SU-DHL-6 (cell line): ENCODE measurements around the gene PPM1B.

Source experiments
- H2AFZ ChIP-seq: fragments of 200-600 bp; sonication (generic); 2 replicates; pipeline ENCODE4 v1.6.1; 2014; ENCODE audit warnings: low read depth, mild to moderate bottlenecking, moderate library complexity, mixed read lengths, antibody characterized with exemption, low read length; ENCODE audit not compliant: severe bottlenecking
- H3F3A ChIP-seq: fragments of 200-600 bp; shearing (Covaris generic); 2 replicates; pipeline ENCODE4 v1.6.0; 2016; ENCODE audit warnings: antibody characterized with exemption, mild to moderate bottlenecking; ENCODE audit not compliant: insufficient read depth
- H3K27ac ChIP-seq: fragments of 200-600 bp; sonication (generic); 2 replicates; pipeline ENCODE4 v1.5.1; 2016; ENCODE audit warnings: low read depth, mild to moderate bottlenecking, low read length, moderate library complexity, mixed read lengths
- H3K27me3 ChIP-seq: fragments of 200-600 bp; sonication (generic), shearing (Covaris generic); 2 replicates; pipeline ENCODE4 v1.6.0; 2014; ENCODE audit warnings: mild to moderate bottlenecking, low read length
- H3K36me3 ChIP-seq: fragments of 200-600 bp; sonication (generic); 2 replicates; pipeline ENCODE4 v1.6.1; 2014; ENCODE audit warnings: mild to moderate bottlenecking, low read length, mixed read lengths
- H3K4me2 ChIP-seq: fragments of 300-600, 200-600 bp; shearing (Covaris generic), sonication (generic); 2 replicates; pipeline ENCODE4 v1.6.0; 2014; ENCODE audit warnings: low read length, low read depth, mild to moderate bottlenecking; ENCODE audit not compliant: poor library complexity, severe bottlenecking
- H3K4me3 ChIP-seq: fragments of 200-600 bp; sonication (generic); 2 replicates; pipeline ENCODE4 v1.5.1; 2014; ENCODE audit warnings: antibody characterized with exemption, low read length, mild to moderate bottlenecking, mixed read lengths; ENCODE audit not compliant: insufficient read depth, poor library complexity, severe bottlenecking
- H3K79me2 ChIP-seq: fragments of 200-600 bp; sonication (generic); 2 replicates; pipeline ENCODE4 v1.6.1; 2014; ENCODE audit warnings: mild to moderate bottlenecking, low read length, moderate library complexity; ENCODE audit not compliant: insufficient read depth
- H3K9ac ChIP-seq: fragments of 200-600 bp; sonication (generic); 2 replicates; pipeline ENCODE4 v1.7.0; 2014; ENCODE audit warnings: mild to moderate bottlenecking, low read length
- H3K9me2 ChIP-seq: fragments of 200-600 bp; sonication (generic); replicated peaks from 2 replicates; pipeline ENCODE4 v1.6.1; 2014; ENCODE audit warnings: low read length; ENCODE audit not compliant: insufficient read depth
- H3K9me3 ChIP-seq: fragments of 200-600 bp; sonication (generic); 2 replicates; pipeline ENCODE4 v1.6.1; 2014; ENCODE audit warnings: low read length, mixed read lengths; ENCODE audit not compliant: insufficient read depth
- H4K20me1 ChIP-seq: fragments of 200-600 bp; sonication (generic); 2 replicates; pipeline ENCODE4 v1.6.1; 2014; ENCODE audit warnings: low read depth, mild to moderate bottlenecking, antibody characterized with exemption, low read length, moderate library complexity, mixed read lengths
- CTCF ChIP-seq: fragments of 200-600 bp; sonication (generic); IDR thresholded peaks from one replicate; pipeline ENCODE4 v1.5.1; 2017; ENCODE audit warnings: antibody characterized with exemption, mild to moderate bottlenecking, low read length, moderate library complexity; ENCODE audit not compliant: insufficient read depth, poor library complexity, severe bottlenecking
- EZH2phosphoT487 ChIP-seq: fragments of 200-600 bp; sonication (generic), shearing (Covaris generic); conservative IDR thresholded peaks from 2 replicates; pipeline ENCODE4 v1.6.1; 2018; ENCODE audit warnings: mild to moderate bottlenecking, antibody characterized with exemption, low read length, moderate library complexity, mixed read lengths

PPM1B gene

GRCh38 chr2:44135296-44135695, 33.4 kb upstream of the PPM1B start:
- H3K4me3 ChIP-seq, result no peak overlapping the region
- H2AFZ ChIP-seq, result no peak overlapping the region
- H3K36me3 ChIP-seq, result no peaks in the 10 kb centered on the region
- H3K79me2 ChIP-seq, result no peaks in the 10 kb centered on the region
- H3K9ac ChIP-seq, result no peak overlapping the region
- no peak overlapping the region for H3K27ac ChIP-seq
- no peaks in the 10 kb centered on the region for H4K20me1 ChIP-seq
- H3K9me3 ChIP-seq, result no peaks in the 10 kb centered on the region
- no peak overlapping the region for H3K4me2 ChIP-seq
- no peaks in the 10 kb centered on the region for H3K27me3 ChIP-seq
- no peaks in the 10 kb centered on the region for H3F3A ChIP-seq
- H3K9me2 ChIP-seq, result no peaks in the 10 kb centered on the region
- TF ChIP-seq CTCF, result no peak

- Histone ChIP-seq H3K36me3 (no peaks in the 10 kb centered on the region), H3K9me2 (no peaks in the 10 kb centered on the region), H3F3A (no peaks in the 10 kb centered on the region), H2AFZ (no peak overlapping the region), H3K27ac (no peak overlapping the region), H3K9me3 (no peaks in the 10 kb centered on the region), H3K79me2 (no peaks in the 10 kb centered on the region), H4K20me1 (no peaks in the 10 kb centered on the region), H3K27me3 (no peaks in the 10 kb centered on the region), H3K9ac (no peak overlapping the region), H3K4me3 (no peak overlapping the region), H3K4me2 (no peak overlapping the region)
- TF ChIP-seq CTCF (no peak), EZH2phosphoT487 (no peak)
Observed at GRCh38 chr2:44135771-44136170, 32.9 kb upstream of the PPM1B start.

- H3K4me3 ChIP-seq, result no peak overlapping the region
- no peaks in the 10 kb centered on the region for H3K27me3 ChIP-seq
- H3K79me2 ChIP-seq, result no peaks in the 10 kb centered on the region
- H4K20me1 ChIP-seq, result no peaks in the 10 kb centered on the region
- no peak overlapping the region for H3K27ac ChIP-seq
- no peaks in the 10 kb centered on the region for H3K9me3 ChIP-seq
- no peaks in the 10 kb centered on the region for H3K9me2 ChIP-seq
- no peak for TF ChIP-seq EZH2phosphoT487
- no peaks in the 10 kb centered on the region for H3K36me3 ChIP-seq
- H3F3A ChIP-seq, result no peaks in the 10 kb centered on the region
- no peak overlapping the region for H3K4me2 ChIP-seq
- no peak overlapping the region for H3K9ac ChIP-seq
- H2AFZ ChIP-seq, result no peak overlapping the region
Observed at GRCh38 chr2:44136252-44136651, 32.4 kb upstream of the PPM1B start.

GRCh38 chr2:44137048-44137447, 31.6 kb upstream of the PPM1B start:
- no peak overlapping the region for H3K9ac ChIP-seq
- no peaks in the 10 kb centered on the region for H4K20me1 ChIP-seq
- no peaks in the 10 kb centered on the region for H3K27me3 ChIP-seq
- H3F3A ChIP-seq, result no peaks in the 10 kb centered on the region
- H3K4me3 ChIP-seq, result no peak overlapping the region
- H3K9me3 ChIP-seq, result no peaks in the 10 kb centered on the region
- H3K9me2 ChIP-seq, result no peaks in the 10 kb centered on the region
- no peak overlapping the region for H2AFZ ChIP-seq
- H3K4me2 ChIP-seq, result no peak overlapping the region
- TF ChIP-seq CTCF, result no peak
- no peak for TF ChIP-seq EZH2phosphoT487
- H3K36me3 ChIP-seq, result no peaks in the 10 kb centered on the region
- no peak overlapping the region for H3K27ac ChIP-seq
- no peaks in the 10 kb centered on the region for H3K79me2 ChIP-seq
